Heart left ventricle (tissue), 13 donors: ENCODE measurements around the gene B4GALNT3.

ENCODE experiments used
- POLR2A ChIP-seq, 2 donors: fragments of 450-650 bp; IDR thresholded peaks; one replicate each; pipeline ENCODE4 v1.6.1; 2017; ENCODE audit warnings: antibody characterized with exemption in 2 of 2, mild to moderate bottlenecking in 2 of 2, moderate library complexity in 2 of 2
- TF ChIP-seq, protein P1 (sequence below), 12 donors: fragments of 200-600 bp; sonication (generic) in 4 of 12; IDR thresholded peaks; one replicate each; pipeline versions ENCODE4 v1.5.0 to v1.8.0; 2018 to 2022; ENCODE audit warnings: antibody characterized with exemption in 12 of 12, mild to moderate bottlenecking in 5 of 12
- donor health status: ischemic (EF 13 %, LVEDD 7.1; RV severe dilation, severe dysfunction).
- donor health status: DM: no; HTN: yes; CAD: no.
- donor health status: DM: no; HTN: no; CAD: no.
- donor health status: ischemic (EF 25% LVEDD 6.9; RV normal size, moderate dysfunction).
- donor health status: ischemic (EF 25% LVEDD 5.7; RV mildly dilated, moderate dysfunction).
- donor health status: ischemic (EF 35%, LVEDD 5.7; RV mildly dilated, moderate dysfunction).
- donor health status: nonischemic (EF 11% LVEDD 7.7; RV severe dilation, severe dysfunction).
- donor health status: DM: yes; HTN: yes; CAD: no.
- donor health status: PGD.
- donor health status: ischemic (EF 29% LVEDD 5.4; RV normal size, mild dysfunction).
- donor health status: nonischemic (EF 23%, LVEDD 6.1; RV moderate dilation, normal function).

DNA sequence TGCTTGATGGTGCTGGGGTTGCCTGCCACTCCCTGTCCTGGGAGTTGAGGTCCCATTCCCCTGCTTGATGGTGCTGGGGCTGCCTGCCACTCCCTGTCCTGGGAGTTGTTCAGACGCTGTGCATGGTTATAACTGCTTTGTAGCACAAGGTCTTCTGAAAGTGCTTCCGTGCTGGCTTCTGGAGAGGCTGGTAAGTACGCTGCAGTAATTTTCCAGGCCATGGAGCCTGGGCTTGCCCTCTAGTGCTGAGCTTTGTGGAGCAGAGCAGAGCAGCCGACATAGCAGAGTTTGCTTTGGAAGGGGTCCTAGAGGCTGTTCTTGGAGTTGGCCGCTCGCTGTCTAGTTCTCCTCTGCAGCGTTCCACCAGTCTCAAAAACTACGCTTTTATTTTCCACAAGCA lies 6.3 kb downstream of the B4GALNT3 start:
- TF ChIP-seq, protein P1, sequence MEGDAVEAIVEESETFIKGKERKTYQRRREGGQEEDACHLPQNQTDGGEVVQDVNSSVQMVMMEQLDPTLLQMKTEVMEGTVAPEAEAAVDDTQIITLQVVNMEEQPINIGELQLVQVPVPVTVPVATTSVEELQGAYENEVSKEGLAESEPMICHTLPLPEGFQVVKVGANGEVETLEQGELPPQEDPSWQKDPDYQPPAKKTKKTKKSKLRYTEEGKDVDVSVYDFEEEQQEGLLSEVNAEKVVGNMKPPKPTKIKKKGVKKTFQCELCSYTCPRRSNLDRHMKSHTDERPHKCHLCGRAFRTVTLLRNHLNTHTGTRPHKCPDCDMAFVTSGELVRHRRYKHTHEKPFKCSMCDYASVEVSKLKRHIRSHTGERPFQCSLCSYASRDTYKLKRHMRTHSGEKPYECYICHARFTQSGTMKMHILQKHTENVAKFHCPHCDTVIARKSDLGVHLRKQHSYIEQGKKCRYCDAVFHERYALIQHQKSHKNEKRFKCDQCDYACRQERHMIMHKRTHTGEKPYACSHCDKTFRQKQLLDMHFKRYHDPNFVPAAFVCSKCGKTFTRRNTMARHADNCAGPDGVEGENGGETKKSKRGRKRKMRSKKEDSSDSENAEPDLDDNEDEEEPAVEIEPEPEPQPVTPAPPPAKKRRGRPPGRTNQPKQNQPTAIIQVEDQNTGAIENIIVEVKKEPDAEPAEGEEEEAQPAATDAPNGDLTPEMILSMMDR (IDR thresholded peaks at IDR 0.05), result no peak
- no peak for TF ChIP-seq POLR2A (IDR thresholded peaks at IDR 0.05)
